SK-N-SH treated with all-trans-retinoic acid at 6 μM for 48 hours (cell line): Measurements from ENCODE around the gene POM121C.
"Not testable (repeated sequence)": the region's sequence is repeated elsewhere in the genome, so short reads cannot be mapped to it uniquely, and the experiment has no call there.

Experiments
- ATAC-seq: fragments of 200-7000 bp; cut with Tn5 transposase; 3 replicates; pipeline ENCODE4 v1.9.1; 2020; ENCODE audit warnings: mild to moderate bottlenecking, moderate library complexity
- CREB5 ChIP-seq: fragments of 250-450 bp; sonication (Bioruptor Pico); IDR thresholded peaks from 2 replicates; pipeline ENCODE4 v1.5.1; 2020; ENCODE audit warnings: low read depth, mild to moderate bottlenecking, moderate library complexity
- CSDC2 ChIP-seq: fragments of 250-450 bp; sonication (Bioruptor Pico); IDR thresholded peaks from 2 replicates; pipeline ENCODE4 v1.5.0; 2020; ENCODE audit warnings: mild to moderate bottlenecking, moderate library complexity
- SNAI2 ChIP-seq: fragments of 250-450 bp; sonication (Bioruptor Pico); IDR thresholded peaks from 2 replicates; pipeline ENCODE4 v1.5.0; 2020; ENCODE audit warnings: mild to moderate bottlenecking, moderate library complexity
- TSHZ2 ChIP-seq: fragments of 250-450 bp; sonication (Bioruptor Pico); IDR thresholded peaks from 2 replicates; pipeline ENCODE4 v1.5.0; 2020; ENCODE audit warnings: mild to moderate bottlenecking, moderate library complexity

Gene POM121C

GRCh38 chr7:75531359-75531821, 45.3 kb upstream of the POM121C start (continued):
- TF ChIP-seq TSHZ2 (no peak), CSDC2 (CRISPR knock-in tag) (no peak), SNAI2 (CRISPR knock-in tag) (no peak), CREB5 (CRISPR knock-in tag) (no peak)
- TF ChIP-seq, all 23 proteins: peak for 0

- ATAC-seq: peak; percentile 24
Measured at GRCh38 chr7:75527224-75527722, 41.2 kb upstream of the POM121C start.

GRCh38 chr7:75521727-75522126, 35.6 kb upstream of the POM121C start:
- ATAC-seq: not testable (repeated sequence)

GRCh38 chr7:75518842-75519241, 32.7 kb upstream of the POM121C start:
- ATAC-seq: not testable (repeated sequence)

- ATAC-seq: not testable (repeated sequence)
Measured at GRCh38 chr7:75509033-75509432, 22.9 kb upstream of the POM121C start.

GRCh38 chr7:75492020-75492419, 5.9 kb upstream of the POM121C start, which contains the start of gene SPDYE5:
SPDYE5 (plus strand) TSS chr7:75492320; CDS start chr7:75494048, 1,728 bp downstream.
- ATAC-seq: not testable (repeated sequence)

GRCh38 chr7:75485355-75485978, 632 bp downstream of the POM121C start:
- ATAC-seq: peak; percentile 16

- not testable (repeated sequence) for ATAC-seq
Measured at GRCh38 chr7:75480313-75480712, 5.8 kb downstream of the POM121C start.

- not testable (repeated sequence) for ATAC-seq
Measured at GRCh38 chr7:75477457-75477856, 8.6 kb downstream of the POM121C start.

- ATAC-seq: peak; percentile 31; the same call in 2 of the 3 replicates
Measured at GRCh38 chr7:75470166-75470565, 15.9 kb downstream of the POM121C start.

- ATAC-seq: not testable (repeated sequence)
Measured at GRCh38 chr7:75460541-75460940, 25.6 kb downstream of the POM121C start.

- not testable (repeated sequence) for ATAC-seq
Measured at GRCh38 chr7:75458034-75458433, 28.1 kb downstream of the POM121C start.

GRCh38 chr7:75456403-75456802, 29.7 kb downstream of the POM121C start:
- ATAC-seq: not testable (repeated sequence)

GRCh38 chr7:75452494-75452955, 33.6 kb downstream of the POM121C start:
- ATAC-seq: peak; percentile 93

- ATAC-seq: not testable (repeated sequence)
Measured at GRCh38 chr7:75449946-75450345, 36.2 kb downstream of the POM121C start.
